Measurements from ENCODE around the gene DZIP3.

Gene DZIP3

DNA sequence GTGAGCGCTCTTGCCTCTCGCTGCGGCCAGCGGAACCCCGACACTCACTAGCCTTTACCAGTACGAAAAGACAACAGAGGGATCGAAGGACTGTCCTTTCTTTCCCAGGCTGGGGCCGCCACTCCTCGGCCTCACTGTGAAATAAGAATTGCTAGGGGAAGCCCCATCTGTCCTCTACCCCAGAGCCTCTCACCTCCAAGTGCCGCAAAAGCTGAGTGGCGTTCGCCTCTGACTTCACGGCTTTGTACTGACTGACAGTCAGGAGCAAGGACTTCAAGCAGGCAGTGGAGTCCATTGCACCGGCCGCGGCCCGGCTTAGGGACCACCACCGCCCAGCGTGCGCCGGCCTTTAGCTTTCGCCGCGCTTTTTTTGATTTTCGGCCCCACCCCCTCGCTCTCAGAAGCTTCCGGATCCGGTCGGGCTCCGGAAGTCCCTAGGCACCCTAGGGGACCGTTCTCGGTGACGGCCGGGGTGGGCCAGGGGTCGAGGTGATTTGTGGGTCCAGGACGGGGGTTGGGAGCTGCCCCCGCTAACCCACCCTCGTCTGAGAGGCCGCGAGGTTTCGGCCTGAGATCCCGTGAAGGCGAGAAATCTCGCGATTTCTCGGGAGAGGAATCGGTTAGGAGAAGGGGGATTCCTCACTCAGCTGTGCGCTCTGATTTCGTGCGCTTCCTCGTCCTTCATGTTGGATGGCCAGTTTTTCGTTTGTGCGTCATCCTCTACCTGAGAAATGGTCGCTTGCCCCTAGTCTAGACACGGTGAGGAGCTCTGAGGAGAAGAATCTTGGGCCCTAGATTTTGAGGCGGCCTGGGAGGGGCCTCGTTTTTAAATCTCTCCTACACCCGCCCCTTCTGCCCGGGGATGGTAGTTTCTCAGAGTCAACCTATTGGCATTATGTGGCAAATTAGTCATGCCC, at the start of gene DZIP3, which contains the start of gene CIP2A:
DZIP3 (plus strand) TSS at position 642 of the 917 bp plus-strand sequence. CDS start 15,685 bp downstream, outside the sequence.
CIP2A (minus strand) TSS at position 358 of the 917 bp plus-strand sequence; CDS start at position 295, 63 bp downstream.
- peak; percentile 92 for DNase-seq (ENCODE audit: extremely low spot score)
- TF ChIP-seq, protein P1, sequence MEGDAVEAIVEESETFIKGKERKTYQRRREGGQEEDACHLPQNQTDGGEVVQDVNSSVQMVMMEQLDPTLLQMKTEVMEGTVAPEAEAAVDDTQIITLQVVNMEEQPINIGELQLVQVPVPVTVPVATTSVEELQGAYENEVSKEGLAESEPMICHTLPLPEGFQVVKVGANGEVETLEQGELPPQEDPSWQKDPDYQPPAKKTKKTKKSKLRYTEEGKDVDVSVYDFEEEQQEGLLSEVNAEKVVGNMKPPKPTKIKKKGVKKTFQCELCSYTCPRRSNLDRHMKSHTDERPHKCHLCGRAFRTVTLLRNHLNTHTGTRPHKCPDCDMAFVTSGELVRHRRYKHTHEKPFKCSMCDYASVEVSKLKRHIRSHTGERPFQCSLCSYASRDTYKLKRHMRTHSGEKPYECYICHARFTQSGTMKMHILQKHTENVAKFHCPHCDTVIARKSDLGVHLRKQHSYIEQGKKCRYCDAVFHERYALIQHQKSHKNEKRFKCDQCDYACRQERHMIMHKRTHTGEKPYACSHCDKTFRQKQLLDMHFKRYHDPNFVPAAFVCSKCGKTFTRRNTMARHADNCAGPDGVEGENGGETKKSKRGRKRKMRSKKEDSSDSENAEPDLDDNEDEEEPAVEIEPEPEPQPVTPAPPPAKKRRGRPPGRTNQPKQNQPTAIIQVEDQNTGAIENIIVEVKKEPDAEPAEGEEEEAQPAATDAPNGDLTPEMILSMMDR (IDR thresholded peaks at IDR 0.05; ENCODE audit: control extremely low read depth, extremely low read depth, low read depth, missing control alignments) = no peak
- ChIA-PET POLR2A (interaction anchor here (0.9 to 1.1 kb wide), 3 partner anchors 10 to 13 kb away, joined by 3 to 4 read pairs (median 3); no protein-coding TSS in a partner anchor), CTCF (interaction anchor here (1.0 to 2.3 kb wide), 12 partner anchors 9 to 326 kb away, joined by 3 to 17 read pairs (median 4); no protein-coding TSS in a partner anchor)

GRCh38 chr3:108546247-108546646, 43.3 kb upstream of the DZIP3 start:
- TF ChIP-seq, protein P1 (IDR thresholded peaks at IDR 0.05; ENCODE audit: control extremely low read depth, extremely low read depth, low read depth, missing control alignments) = no peak
- ChIA-PET POLR2A (no interaction called here), CTCF (interaction anchor here (1.0 to 1.9 kb wide), 7 partner anchors 9 to 1318 kb away, joined by 3 to 6 read pairs (median 3); no protein-coding TSS in a partner anchor)
- no peak for DNase-seq (ENCODE audit: extremely low spot score)

DNA sequence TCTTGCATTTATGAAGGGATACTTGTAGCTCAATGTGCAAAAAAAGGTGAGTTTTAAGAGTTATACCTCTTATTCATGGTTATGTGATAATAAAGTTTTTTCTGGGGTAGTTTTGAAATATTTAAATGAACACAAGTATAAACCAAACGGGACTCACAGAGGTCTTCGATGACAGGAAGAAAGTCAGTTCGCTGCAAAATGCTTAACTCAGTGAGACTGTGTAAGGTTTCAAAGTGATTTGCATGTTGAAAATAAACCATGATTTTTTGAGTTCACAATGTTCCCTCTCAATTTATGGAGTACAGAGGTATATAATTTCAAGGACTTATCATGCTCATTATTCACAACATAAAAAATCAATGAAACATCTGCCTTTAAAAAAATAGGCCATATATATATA, 42.8 kb upstream of the DZIP3 start:
- DNase-seq (ENCODE audit: extremely low spot score) = no peak
- TF ChIP-seq, protein P1 (IDR thresholded peaks at IDR 0.05; ENCODE audit: control extremely low read depth, extremely low read depth, low read depth, missing control alignments) = no peak
- ChIA-PET POLR2A (no interaction called here), CTCF (interaction anchor here (1.0 to 1.9 kb wide), 6 partner anchors 9 to 1319 kb away, joined by 3 to 6 read pairs (median 3); no protein-coding TSS in a partner anchor)

DNA sequence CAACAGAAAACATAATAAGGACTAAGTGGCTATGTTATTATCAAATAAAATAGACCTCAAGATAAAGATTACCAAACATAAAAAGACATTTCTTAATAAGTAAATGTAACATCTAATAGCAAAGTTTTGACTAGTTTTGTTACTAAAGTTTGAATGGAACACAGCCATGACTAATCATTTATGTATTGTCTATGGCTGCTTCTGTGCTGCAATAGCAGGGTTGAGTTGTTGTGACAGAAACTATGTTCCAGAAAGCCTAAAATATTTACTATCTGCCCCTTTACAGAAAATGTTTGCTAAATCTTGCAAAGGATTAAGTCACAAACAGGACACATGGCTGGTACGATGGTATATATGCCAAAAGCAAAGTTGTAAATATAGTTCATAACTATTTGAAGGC, 41.2 kb upstream of the DZIP3 start:
- ChIA-PET CTCF (no interaction called here), POLR2A (no interaction called here)
- DNase-seq (ENCODE audit: extremely low spot score) = no peak
- TF ChIP-seq, protein P1 (IDR thresholded peaks at IDR 0.05; ENCODE audit: control extremely low read depth, extremely low read depth, low read depth, missing control alignments) = no peak

DNA sequence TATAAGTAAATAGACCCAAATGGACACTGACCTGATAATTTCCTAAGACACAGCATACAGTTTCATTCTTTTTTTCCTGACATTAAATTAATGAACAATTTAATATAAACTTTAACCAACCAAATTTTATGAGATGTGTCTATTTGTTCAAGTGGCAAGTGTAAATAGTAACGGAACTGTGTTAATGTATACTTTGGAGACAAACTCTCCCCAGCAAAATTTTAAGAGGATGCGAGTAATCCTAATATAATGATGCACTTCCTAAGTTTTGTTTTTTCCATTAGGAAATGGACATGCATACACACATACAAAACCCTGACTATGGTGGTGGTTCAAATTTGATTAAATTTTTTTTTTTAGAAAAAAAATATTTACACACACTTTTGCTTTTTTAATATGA, 40.6 kb upstream of the DZIP3 start:
- TF ChIP-seq, protein P1 (IDR thresholded peaks at IDR 0.05; ENCODE audit: control extremely low read depth, extremely low read depth, low read depth, missing control alignments) = no peak
- no peak for DNase-seq (ENCODE audit: extremely low spot score)
- POLR2A ChIA-PET = no interaction called here
- CTCF ChIA-PET = no interaction called here

DNA sequence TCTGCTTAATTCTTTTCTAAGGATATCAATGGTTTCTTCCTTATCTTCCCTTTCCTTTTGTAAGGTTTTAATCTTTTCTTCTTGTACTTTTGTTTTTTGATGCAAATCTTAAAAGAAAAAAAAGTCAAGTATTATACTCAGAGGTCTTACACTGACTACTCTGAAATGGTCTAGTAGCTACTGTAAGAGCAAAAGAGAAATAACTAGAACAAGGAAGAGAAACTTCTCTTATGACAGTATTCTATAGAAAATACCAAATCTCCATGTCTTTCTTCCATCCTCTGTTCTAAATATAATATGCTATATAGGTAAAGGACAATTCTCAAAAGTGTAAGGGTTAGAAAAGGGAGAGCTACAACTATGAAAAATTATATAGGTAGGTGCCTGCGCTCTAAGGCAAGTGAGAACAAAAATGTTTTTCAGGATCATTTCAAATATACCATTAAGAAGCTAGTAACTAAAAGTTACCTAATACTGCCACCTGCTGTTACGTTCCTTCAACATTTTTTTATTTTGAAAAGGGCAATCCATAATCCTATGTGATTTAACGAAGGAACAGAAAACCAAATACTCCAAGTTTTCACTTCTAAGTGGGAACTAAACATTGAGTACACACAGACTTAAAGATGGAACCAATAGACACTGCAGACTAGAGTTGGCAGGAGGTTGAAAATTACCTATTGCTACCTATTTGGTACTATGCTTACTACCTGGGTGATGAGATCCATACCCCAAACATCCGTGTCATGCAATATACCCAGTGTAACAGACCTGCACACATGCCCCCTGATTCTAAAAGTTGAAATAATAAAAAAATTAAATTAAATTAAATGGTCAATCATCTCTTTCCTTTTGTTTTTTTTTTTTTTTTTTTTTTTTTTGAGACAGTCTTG, 37.0 kb upstream of the DZIP3 start:
- ChIA-PET CTCF (interaction anchor here (0.6 to 8.0 kb wide), 38 partner anchors 9 to 1316 kb away, joined by 3 to 217 read pairs (median 6); partner anchors contain the start of genes CIP2A, DZIP3 and MYH15), POLR2A (no interaction called here)
- DNase-seq (ENCODE audit: extremely low spot score) = peak; percentile 12
- TF ChIP-seq, protein P1 (IDR thresholded peaks at IDR 0.05; ENCODE audit: control extremely low read depth, extremely low read depth, low read depth, missing control alignments) = peak; percentile 55
